Fibroblast of lung (primary cell): Measurements from ENCODE around the gene GABPB1.

Source experiments
- EZH2 ChIP-seq: IDR thresholded peaks from 2 replicates; pipeline ENCODE4 v1.5.1; 2012; ENCODE audit warnings: low read length, control low read depth, mild to moderate bottlenecking; ENCODE audit errors: missing control alignments
- TF ChIP-seq, protein P1 (sequence below), 2 donors: IDR thresholded peaks in 1 of 2; conservative IDR thresholded peaks in 1 of 2; 1 replicate in 1 of 2; 2 replicates in 1 of 2; pipeline ENCODE4 v1.5.1; 2011 to 2012; ENCODE audit warnings: low read length in 2 of 2, control low read depth in 1 of 2, inconsistent platforms in 1 of 2, low read depth in 1 of 2, mild to moderate bottlenecking in 1 of 2

- TF ChIP-seq, protein P1, sequence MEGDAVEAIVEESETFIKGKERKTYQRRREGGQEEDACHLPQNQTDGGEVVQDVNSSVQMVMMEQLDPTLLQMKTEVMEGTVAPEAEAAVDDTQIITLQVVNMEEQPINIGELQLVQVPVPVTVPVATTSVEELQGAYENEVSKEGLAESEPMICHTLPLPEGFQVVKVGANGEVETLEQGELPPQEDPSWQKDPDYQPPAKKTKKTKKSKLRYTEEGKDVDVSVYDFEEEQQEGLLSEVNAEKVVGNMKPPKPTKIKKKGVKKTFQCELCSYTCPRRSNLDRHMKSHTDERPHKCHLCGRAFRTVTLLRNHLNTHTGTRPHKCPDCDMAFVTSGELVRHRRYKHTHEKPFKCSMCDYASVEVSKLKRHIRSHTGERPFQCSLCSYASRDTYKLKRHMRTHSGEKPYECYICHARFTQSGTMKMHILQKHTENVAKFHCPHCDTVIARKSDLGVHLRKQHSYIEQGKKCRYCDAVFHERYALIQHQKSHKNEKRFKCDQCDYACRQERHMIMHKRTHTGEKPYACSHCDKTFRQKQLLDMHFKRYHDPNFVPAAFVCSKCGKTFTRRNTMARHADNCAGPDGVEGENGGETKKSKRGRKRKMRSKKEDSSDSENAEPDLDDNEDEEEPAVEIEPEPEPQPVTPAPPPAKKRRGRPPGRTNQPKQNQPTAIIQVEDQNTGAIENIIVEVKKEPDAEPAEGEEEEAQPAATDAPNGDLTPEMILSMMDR (conservative IDR thresholded peaks at IDR 0.05 in 1 of 2, IDR thresholded peaks at IDR 0.05 in 1 of 2; ENCODE audit: low read depth in 1 of 2, low read length in 2 of 2) = no peak
- no peak for TF ChIP-seq EZH2
Measured at GRCh38 chr15:50302581-50302980, 52.4 kb downstream of the GABPB1 start.
